ENCODE measurements around the gene PLCL2.

The PLCL2 gene

DNA sequence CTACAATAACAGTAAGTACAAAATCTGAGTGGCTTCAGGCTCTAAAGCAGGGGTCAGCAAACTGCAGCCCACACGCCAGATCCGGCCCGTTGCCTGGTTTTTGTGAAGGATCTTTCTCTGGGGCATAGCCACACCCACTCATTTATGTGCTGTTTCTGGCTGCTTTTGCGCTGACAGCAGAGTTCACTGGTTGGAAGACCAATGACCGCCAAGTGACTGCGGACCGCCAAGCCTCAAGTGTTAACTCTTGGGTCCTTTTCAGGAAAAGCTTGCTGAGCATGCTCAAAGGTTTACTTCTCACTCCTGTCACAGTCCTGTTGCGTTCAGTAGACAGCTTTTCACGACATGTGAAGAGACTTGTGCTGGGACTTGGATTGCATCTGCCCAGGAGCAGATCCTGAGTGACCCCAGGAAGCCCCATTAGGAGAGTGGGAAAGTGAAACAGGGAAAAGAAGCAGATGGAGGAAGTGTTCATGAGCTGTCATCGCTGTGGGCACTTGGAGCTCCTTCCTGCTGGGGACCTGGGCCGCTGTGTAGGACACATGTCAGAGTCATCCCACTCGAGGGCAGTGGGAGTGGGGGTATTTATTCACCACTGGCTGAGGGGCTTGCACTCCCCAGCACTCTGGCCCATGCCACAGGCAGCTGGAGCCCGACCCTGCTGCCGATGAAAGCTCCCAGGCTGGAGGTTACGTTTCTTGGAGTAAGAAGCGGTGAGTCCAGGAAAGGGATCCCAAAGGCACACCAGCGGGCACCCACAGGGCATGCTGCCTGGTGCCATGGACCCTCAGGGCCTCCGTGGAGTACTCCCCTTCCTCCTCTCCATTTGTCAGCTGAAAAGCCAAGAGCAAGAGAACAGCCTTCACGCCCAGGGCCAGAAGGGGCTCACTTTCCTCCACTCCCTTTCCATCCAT, 249.1 kb downstream of the PLCL2 start:
- Histone ChIP-seq H3K36me3 (ENCODE audit: control insufficient read depth in 1 of 2, insufficient read depth in 2 of 2, low read length in 2 of 2) (no peaks in the 10 kb centered on the region), H3K4me1 (ENCODE audit: control insufficient read depth in 1 of 2, insufficient read depth in 2 of 2, low read length in 2 of 2) (no peaks in the 10 kb centered on the region), H3K9me3 (ENCODE audit: control insufficient read depth in 1 of 2, low read length in 2 of 2) (no peaks in the 10 kb centered on the region), H3K9ac (ENCODE audit: low read depth in 1 of 2, low read length in 2 of 2) (no peak overlapping the region), H3K27me3 (ENCODE audit: control insufficient read depth in 1 of 2, insufficient read depth in 2 of 2, low read length in 2 of 2) (no peaks in the 10 kb centered on the region), H3K27ac (ENCODE audit: low read depth, low read length) (no peak overlapping the region), H3K4me3 (ENCODE audit: low read depth in 1 of 2, low read length in 2 of 2) (no peak overlapping the region)

DNA sequence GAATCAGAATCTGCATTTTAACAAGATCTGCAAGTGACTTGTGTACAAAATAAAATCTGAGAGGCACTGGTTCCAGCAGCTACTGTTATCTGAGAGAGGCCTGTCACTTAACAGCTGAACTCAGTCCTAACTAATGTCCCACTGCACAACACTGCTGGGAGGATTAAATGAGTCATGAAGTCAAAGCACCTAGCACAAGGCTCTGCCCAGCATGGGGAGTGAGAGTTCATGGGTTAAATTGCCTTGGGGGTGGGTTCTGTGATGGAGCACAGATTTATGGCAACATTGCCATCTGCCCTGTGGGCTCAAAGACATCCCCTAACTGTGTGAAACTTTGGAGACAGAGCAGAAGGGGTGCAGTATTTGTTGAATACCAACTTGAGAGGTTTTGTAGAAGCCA, 250.9 kb downstream of the PLCL2 start:
- Histone ChIP-seq H3K36me3 (ENCODE audit: control insufficient read depth in 1 of 2, insufficient read depth in 2 of 2, low read length in 2 of 2) (no peaks in the 10 kb centered on the region), H3K4me3 (ENCODE audit: low read depth in 1 of 2, low read length in 2 of 2) (no peak overlapping the region), H3K9ac (ENCODE audit: low read depth in 1 of 2, low read length in 2 of 2) (no peak overlapping the region), H3K4me1 (ENCODE audit: control insufficient read depth in 1 of 2, insufficient read depth in 2 of 2, low read length in 2 of 2) (no peaks in the 10 kb centered on the region), H3K9me3 (ENCODE audit: control insufficient read depth in 1 of 2, low read length in 2 of 2) (no peaks in the 10 kb centered on the region), H3K27me3 (ENCODE audit: control insufficient read depth in 1 of 2, insufficient read depth in 2 of 2, low read length in 2 of 2) (no peaks in the 10 kb centered on the region), H3K27ac (ENCODE audit: low read depth, low read length) (no peak overlapping the region)

DNA sequence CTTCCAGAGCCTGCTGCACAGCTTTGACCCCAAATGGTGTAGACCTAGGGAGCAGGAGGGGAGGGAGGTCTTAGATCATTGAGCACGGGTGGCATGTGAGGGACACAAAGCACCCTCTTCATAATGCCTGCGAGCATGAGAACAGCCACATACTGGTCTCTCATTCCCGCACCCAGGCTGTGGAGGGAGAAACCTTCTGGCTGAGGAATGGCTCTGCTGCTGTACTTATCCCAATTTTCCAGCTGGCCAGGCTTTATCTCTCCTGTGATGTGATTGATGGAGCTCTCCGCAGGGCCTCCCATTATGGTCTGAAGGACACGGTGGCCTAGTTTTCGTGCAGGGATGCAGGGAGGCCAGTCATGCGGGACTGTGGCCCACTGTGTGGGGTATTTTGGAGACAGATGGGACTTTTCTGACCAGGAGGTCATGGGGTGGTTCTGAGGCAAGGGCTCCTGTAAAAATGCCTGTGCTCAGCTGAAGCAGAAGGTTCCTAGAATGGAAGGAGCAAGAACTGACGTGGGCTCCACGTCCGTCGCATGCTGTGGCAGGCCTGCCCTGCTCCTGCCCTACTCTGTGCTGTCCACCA, 251.5 kb downstream of the PLCL2 start:
- Histone ChIP-seq H3K9me3 (ENCODE audit: control insufficient read depth in 1 of 2, low read length in 2 of 2) (no peaks in the 10 kb centered on the region), H3K4me1 (ENCODE audit: control insufficient read depth in 1 of 2, insufficient read depth in 2 of 2, low read length in 2 of 2) (no peaks in the 10 kb centered on the region), H3K27ac (ENCODE audit: low read depth, low read length) (no peak overlapping the region), H3K27me3 (ENCODE audit: control insufficient read depth in 1 of 2, insufficient read depth in 2 of 2, low read length in 2 of 2) (no peaks in the 10 kb centered on the region), H3K36me3 (ENCODE audit: control insufficient read depth in 1 of 2, insufficient read depth in 2 of 2, low read length in 2 of 2) (no peaks in the 10 kb centered on the region), H3K4me3 (ENCODE audit: low read depth in 1 of 2, low read length in 2 of 2) (no peak overlapping the region), H3K9ac (ENCODE audit: low read depth in 1 of 2, low read length in 2 of 2) (no peak overlapping the region)

DNA sequence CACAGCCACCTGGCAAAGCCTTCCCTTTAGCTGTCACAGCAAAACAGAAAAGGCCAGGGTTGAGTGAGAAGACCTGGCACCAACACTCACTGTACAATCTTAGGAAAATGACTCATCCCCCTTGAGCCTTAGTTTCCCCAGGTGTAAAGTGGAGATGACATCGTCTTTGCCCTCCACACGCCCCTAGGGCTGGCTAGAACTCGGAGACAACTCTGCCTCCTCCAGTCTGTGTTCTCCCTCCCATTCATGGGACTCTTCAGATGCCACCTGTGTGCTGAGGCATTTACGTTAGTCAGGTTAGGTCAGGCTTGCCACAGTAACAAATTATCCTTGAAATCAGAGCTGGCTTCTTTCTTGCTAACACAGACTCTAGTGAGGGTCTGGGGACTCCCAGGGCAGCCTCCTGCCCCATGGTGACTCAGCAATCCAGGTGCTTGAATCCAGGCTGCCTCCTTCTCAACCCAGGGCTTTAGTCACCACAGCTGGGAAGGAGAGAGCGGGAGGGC, 252.6 kb downstream of the PLCL2 start:
- Histone ChIP-seq H3K36me3 (ENCODE audit: control insufficient read depth in 1 of 2, insufficient read depth in 2 of 2, low read length in 2 of 2) (no peaks in the 10 kb centered on the region), H3K27me3 (ENCODE audit: control insufficient read depth in 1 of 2, insufficient read depth in 2 of 2, low read length in 2 of 2) (no peaks in the 10 kb centered on the region), H3K27ac (ENCODE audit: low read depth, low read length) (no peak overlapping the region), H3K4me3 (ENCODE audit: low read depth in 1 of 2, low read length in 2 of 2) (no peak overlapping the region), H3K9me3 (ENCODE audit: control insufficient read depth in 1 of 2, low read length in 2 of 2) (no peaks in the 10 kb centered on the region), H3K9ac (ENCODE audit: low read depth in 1 of 2, low read length in 2 of 2) (no peak overlapping the region), H3K4me1 (ENCODE audit: control insufficient read depth in 1 of 2, insufficient read depth in 2 of 2, low read length in 2 of 2) (no peaks in the 10 kb centered on the region)

DNA sequence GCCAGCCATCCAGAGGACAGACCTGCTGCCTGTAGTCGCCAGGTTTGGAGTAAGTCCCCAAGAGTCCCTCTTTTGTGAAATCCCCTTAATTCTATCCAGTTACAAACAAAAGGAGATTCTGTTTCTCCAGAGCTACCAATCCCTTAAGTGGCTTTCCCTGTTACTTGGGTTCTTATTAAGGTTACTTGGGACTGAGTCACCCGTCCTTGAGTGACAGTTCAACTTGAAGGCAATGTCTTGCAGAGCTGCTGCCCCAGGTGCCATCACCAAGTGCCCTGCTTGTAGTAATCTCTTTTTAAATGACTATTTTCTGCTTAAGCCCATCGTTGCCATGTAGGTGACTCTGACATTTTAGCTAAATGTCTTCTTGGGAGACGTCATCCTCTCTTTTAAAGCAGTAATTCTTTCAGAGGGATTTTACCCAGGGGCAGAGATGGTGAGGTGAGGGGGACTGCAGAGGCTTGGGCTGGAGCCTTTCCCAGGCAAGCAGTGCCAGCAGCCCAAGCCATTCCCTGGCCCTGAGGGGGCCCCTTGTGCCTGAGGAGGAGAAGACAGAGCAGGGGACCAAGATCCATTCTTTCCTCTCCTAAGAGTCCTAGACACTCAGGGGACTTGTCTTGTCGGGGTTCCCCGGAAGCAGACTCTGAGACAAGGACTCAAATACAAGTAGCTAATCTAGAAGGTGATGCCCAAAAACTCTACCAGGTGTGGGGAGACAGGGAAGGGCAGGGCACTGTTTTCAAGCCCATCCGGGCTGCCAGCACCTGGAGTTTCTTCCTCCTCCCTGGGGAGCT, 253.7 kb downstream of the PLCL2 start:
- H3K4me1 ChIP-seq (ENCODE audit: control insufficient read depth in 1 of 2, insufficient read depth in 2 of 2, low read length in 2 of 2): no peaks in the 10 kb centered on the region
- no peaks in the 10 kb centered on the region for H3K9me3 ChIP-seq (ENCODE audit: control insufficient read depth in 1 of 2, low read length in 2 of 2)
- H3K27ac ChIP-seq (ENCODE audit: low read depth, low read length): no peak overlapping the region
- no peaks in the 10 kb centered on the region for H3K36me3 ChIP-seq (ENCODE audit: control insufficient read depth in 1 of 2, insufficient read depth in 2 of 2, low read length in 2 of 2)
- H3K27me3 ChIP-seq (ENCODE audit: control insufficient read depth in 1 of 2, insufficient read depth in 2 of 2, low read length in 2 of 2): no peaks in the 10 kb centered on the region
- H3K9ac ChIP-seq (ENCODE audit: low read depth in 1 of 2, low read length in 2 of 2): no peak overlapping the region
- no peak overlapping the region for H3K4me3 ChIP-seq (ENCODE audit: low read depth in 1 of 2, low read length in 2 of 2)
